Measurements from ENCODE around the gene TSPAN3. TPM values are rescaled to one million over a fixed set of nuclear protein-coding genes. Genes with fewer than 3 reads are reported as not detected.

TSPAN3 gene
- total RNA-seq, 1 donor from 2014 or later: 259 TPM

DNA sequence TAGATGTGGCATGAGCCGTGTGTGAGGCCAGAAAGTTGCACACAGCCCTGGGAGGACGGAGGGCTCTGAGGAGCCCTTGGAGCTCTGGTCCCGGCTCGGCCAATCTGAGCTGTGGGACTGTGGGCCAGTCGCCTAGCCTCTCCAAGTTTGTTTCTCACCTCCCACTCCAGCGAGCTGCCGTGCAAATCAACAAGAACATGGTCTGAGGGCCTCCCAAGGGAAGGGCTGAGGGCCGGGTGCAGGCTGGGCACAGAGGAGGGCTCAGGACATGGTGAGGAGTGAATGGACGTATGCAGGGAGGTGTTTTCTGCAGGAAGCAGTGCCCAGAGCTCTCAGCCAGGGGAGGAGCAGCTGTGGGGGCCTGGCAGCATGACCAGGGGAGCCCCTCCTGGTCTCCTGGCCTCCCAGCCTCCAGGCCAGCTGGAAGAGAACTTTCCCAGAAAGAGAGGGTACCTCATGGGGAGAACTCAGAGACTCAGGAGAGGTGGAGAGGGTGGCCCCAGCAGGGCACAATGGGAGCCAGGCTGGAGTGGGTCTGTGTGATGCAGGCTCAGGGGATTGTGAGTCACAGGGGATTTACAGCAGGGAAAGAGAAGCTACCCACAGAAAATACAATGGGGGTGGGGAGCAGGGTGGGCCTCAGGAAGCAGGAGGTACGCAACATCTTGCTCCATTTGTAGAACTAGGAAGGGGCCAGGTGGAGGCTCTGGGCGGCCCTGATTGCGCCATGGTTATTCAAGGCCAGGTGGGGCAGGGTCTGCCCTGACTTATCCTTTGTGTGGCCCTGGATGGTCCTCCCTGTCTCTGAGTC is 51.2 kb downstream of the TSPAN3 start:
- Mint-ChIP-seq H3K27me3 (ENCODE audit: low read depth) (no peaks in the 10 kb centered on the region), H3K4me1 (no peaks in the 10 kb centered on the region), H3K36me3 (ENCODE audit: low read depth) (no peaks in the 10 kb centered on the region), H3K9me3 (no peaks in the 10 kb centered on the region), H3K27ac (ENCODE audit: unreplicated experiment) (no peak overlapping the region), H3K4me3 (no peak overlapping the region)
- no peak for DNase-seq (ENCODE audit: low read depth, low spot score)
- TF ChIP-seq, protein P1, sequence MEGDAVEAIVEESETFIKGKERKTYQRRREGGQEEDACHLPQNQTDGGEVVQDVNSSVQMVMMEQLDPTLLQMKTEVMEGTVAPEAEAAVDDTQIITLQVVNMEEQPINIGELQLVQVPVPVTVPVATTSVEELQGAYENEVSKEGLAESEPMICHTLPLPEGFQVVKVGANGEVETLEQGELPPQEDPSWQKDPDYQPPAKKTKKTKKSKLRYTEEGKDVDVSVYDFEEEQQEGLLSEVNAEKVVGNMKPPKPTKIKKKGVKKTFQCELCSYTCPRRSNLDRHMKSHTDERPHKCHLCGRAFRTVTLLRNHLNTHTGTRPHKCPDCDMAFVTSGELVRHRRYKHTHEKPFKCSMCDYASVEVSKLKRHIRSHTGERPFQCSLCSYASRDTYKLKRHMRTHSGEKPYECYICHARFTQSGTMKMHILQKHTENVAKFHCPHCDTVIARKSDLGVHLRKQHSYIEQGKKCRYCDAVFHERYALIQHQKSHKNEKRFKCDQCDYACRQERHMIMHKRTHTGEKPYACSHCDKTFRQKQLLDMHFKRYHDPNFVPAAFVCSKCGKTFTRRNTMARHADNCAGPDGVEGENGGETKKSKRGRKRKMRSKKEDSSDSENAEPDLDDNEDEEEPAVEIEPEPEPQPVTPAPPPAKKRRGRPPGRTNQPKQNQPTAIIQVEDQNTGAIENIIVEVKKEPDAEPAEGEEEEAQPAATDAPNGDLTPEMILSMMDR (conservative IDR thresholded peaks at IDR 0.05): no peak

GRCh38 chr15:77018796-77019505 is 52.0 kb downstream of the TSPAN3 start:
- no peaks in the 10 kb centered on the region for H3K4me1 Mint-ChIP-seq
- no peak overlapping the region for H3K4me3 Mint-ChIP-seq
- no peak for DNase-seq (ENCODE audit: low read depth, low spot score)
- TF ChIP-seq, protein P1 (conservative IDR thresholded peaks at IDR 0.05): no peak
- no peaks in the 10 kb centered on the region for H3K9me3 Mint-ChIP-seq
- H3K27me3 Mint-ChIP-seq (ENCODE audit: low read depth): no peaks in the 10 kb centered on the region
- H3K36me3 Mint-ChIP-seq (ENCODE audit: low read depth): no peaks in the 10 kb centered on the region
- H3K27ac Mint-ChIP-seq (ENCODE audit: unreplicated experiment): no peak overlapping the region

DNA sequence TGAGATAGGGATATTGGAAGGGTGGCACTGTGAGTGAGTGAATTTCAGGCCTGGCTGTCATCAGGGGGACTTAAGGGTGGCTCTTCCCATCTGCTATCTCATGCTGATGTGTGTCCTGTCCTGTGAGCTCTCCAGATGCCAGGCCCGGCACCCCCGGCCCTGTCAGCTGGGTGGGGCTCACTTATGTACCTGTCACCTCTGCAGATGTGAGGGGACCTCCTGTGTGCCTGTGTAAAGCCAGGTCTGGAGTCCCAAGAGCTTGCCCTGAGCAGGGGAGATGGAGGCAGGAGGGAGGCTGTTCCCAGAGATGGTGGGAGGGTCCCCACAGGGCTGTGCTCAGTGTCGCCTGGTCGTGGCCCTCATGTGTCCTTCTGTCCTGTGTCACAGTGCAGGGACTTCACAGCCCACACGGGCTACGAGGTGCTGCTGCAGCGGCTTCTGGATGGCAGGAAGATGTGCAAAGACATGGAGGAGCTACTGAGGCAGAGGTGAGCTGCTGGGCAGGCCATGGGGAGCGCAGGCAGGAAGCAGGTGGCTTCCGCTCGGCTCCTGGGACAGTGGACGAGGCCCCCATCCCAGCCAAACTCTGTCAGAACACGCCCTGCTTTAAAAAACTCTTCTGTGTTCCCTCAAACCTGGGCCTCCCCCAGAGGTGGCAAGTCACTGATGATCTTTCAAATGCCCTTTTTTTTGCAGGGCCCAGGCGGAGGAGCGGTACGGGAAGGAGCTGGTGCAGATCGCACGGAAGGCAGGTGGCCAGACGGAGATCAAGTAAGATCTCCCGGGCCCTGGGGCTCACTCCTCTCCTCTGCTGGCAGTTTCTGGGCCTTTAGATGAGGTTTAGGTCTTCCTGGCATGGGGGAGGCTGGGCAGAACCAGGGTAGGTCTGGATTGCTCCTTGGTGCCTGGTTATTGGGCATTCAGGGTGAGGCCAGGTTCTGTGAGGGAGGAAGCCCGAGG is 52.9 kb downstream of the TSPAN3 start:
- no peak overlapping the region for H3K27ac Mint-ChIP-seq (ENCODE audit: unreplicated experiment)
- H3K36me3 Mint-ChIP-seq (ENCODE audit: low read depth): no peaks in the 10 kb centered on the region
- H3K4me1 Mint-ChIP-seq: no peaks in the 10 kb centered on the region

GRCh38 chr15:77017091-77017660 is 53.7 kb downstream of the TSPAN3 start:
- DNase-seq (ENCODE audit: low read depth, low spot score): no peak
- Mint-ChIP-seq H3K4me3 (no peak overlapping the region), H3K4me1 (no peaks in the 10 kb centered on the region), H3K27me3 (ENCODE audit: low read depth) (no peaks in the 10 kb centered on the region), H3K9me3 (no peaks in the 10 kb centered on the region), H3K27ac (ENCODE audit: unreplicated experiment) (no peak overlapping the region), H3K36me3 (ENCODE audit: low read depth) (no peaks in the 10 kb centered on the region)
- TF ChIP-seq, protein P1 (conservative IDR thresholded peaks at IDR 0.05): no peak

More for the DNA sequence above, 52.9 kb downstream of the TSPAN3 start:
- H3K27me3 Mint-ChIP-seq (ENCODE audit: low read depth): no peaks in the 10 kb centered on the region
- TF ChIP-seq, protein P1 (conservative IDR thresholded peaks at IDR 0.05): no peak
- no peaks in the 10 kb centered on the region for H3K9me3 Mint-ChIP-seq
- DNase-seq (ENCODE audit: low read depth, low spot score): no peak
- no peak overlapping the region for H3K4me3 Mint-ChIP-seq

- Mint-ChIP-seq H3K36me3 (ENCODE audit: low read depth) (no peaks in the 10 kb centered on the region), H3K4me3 (no peak overlapping the region), H3K27me3 (ENCODE audit: low read depth) (no peaks in the 10 kb centered on the region), H3K9me3 (no peaks in the 10 kb centered on the region), H3K4me1 (no peaks in the 10 kb centered on the region), H3K27ac (ENCODE audit: unreplicated experiment) (no peak overlapping the region)
- DNase-seq (ENCODE audit: low read depth, low spot score): no peak
- TF ChIP-seq, protein P1 (conservative IDR thresholded peaks at IDR 0.05): no peak
These were observed 54.6 kb downstream of the TSPAN3 start for GRCh38 chr15:77016321-77016695.
